ENCODE results near the gene ITIH5.

- TF ChIP-seq CTCF (IDR thresholded peaks at IDR 0.05 in 8 of 11, conservative IDR thresholded peaks at IDR 0.05 in 3 of 11): no peak
- TF ChIP-seq POLR2AphosphoS5 (IDR thresholded peaks at IDR 0.05): no peak
Measured at GRCh38 chr10:7546385-7546967, 120.3 kb downstream of the ITIH5 start.

Measured in spleen (tissue), 7 donors.